Vagina (tissue), 2 donors: ENCODE results near the gene PDE11A. TPM values are rescaled to one million over a fixed set of nuclear protein-coding genes. Genes with fewer than 3 reads are reported as not detected.

ENCODE experiments used
- DNase-seq, 2 donors: peaks; one replicate each; pipeline ENCODE4 v3.0.0-alpha.2; 2017; ENCODE audit errors: extremely low spot score in 2 of 2
- H3K27ac ChIP-seq: fragments of 200-600 bp; sonication (generic); one replicate; pipeline ENCODE4 v1.5.1; 2019
- H3K27me3 ChIP-seq: fragments of 200-600 bp; sonication (generic); one replicate; pipeline ENCODE4 v1.5.1; 2019
- H3K36me3 ChIP-seq, 2 donors: fragments of 200-600 bp; sonication (generic); one replicate each; pipeline ENCODE4 v1.5.1; 2017 to 2019
- H3K4me1 ChIP-seq: fragments of 200-600 bp; sonication (generic); one replicate; pipeline ENCODE4 v1.5.1; 2019
- H3K4me3 ChIP-seq, 2 donors: fragments of 200-600 bp; sonication (generic); 1 replicate in 1 of 2; 2 replicates in 1 of 2; pipeline ENCODE4 v1.5.1; 2016 to 2019
- H3K9me3 ChIP-seq: fragments of 200-600 bp; sonication (generic); one replicate; pipeline ENCODE4 v1.5.1; 2019
- POLR2A ChIP-seq, 2 donors: fragments of 450-650 bp; IDR thresholded peaks; one replicate each; pipeline ENCODE4 v1.6.1; 2017; ENCODE audit warnings: antibody characterized with exemption in 2 of 2, mild to moderate bottlenecking in 2 of 2, moderate library complexity in 2 of 2
- POLR2AphosphoS5 ChIP-seq, 2 donors: sonication (generic); formaldehyde crosslinking; IDR thresholded peaks; one replicate each; pipeline ENCODE4 v1.9.0; 2017; ENCODE audit warnings: antibody characterized with exemption in 2 of 2, mild to moderate bottlenecking in 2 of 2, low read depth in 1 of 2; ENCODE audit not compliant: insufficient read depth in 1 of 2
- intact Hi-C: fragments of 100-400 bp; cut with DNase I; formaldehyde crosslinking; loops from one replicate; pipeline ENCODE4 v1.15.1; 2023
- total RNA-seq: library from RNA; depleted of rRNA; stranded (reverse); fragments of >200 nt; gene quantifications from one replicate; pipeline ENCODE4 v1.2.3, GENCODE V29; 2016
- TF ChIP-seq, protein P1 (sequence below), 3 experiments: fragments of 450-650 bp in 2 of 3; fragments of 200-600 bp in 1 of 3; sonication (generic) in 1 of 3; IDR thresholded peaks; one replicate each; pipeline ENCODE4 v1.5.1; 2017 to 2019; ENCODE audit warnings: antibody characterized with exemption in 3 of 3, mild to moderate bottlenecking in 2 of 3, moderate library complexity in 2 of 3

Gene PDE11A
- total RNA-seq, 1 donor from 2014 or later, result 0.25 TPM

DNA sequence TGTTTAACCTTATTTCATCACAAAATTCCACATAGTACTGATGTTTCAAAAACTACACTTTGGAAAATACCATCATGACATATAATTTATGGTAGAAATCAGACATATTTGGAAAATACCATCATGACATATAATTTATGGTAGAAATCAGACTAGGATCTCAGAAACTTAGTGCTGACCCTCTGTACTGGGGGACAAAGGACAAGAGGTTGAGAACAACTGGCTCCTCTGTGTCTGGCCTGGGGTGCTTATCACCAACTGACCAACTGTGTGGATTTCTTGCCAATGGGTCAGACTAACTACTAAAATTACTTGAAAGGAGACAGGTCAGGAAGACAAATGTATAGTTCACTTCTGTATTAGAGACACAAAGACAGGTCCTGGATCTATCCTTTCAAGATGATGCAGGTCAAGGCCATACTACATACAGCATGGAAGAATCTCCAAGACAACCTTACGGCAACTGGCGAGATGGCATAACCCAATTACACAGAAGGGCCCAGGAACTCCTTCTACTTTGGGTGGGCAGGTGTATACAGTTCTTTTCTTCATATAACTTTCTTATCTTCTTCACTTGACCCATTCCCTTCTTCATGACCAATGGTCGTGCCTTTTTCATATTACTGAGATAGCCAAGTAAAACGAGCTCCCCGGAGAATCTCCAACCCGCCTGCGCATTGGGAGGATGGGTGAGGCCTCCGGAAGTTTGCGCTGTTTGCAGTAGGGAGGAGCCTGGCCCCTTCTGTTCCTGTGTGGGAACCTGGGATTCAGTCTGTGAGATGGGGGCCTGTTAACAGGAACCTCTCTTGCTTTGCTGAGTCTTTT lies 389.5 kb downstream of the PDE11A start:
- Histone ChIP-seq H3K4me1 (no peaks in the 10 kb centered on the region), H3K27ac (no peak overlapping the region), H3K9me3 (no peaks in the 10 kb centered on the region), H3K27me3 (no peaks in the 10 kb centered on the region), H3K36me3 (no peaks in the 10 kb centered on the region), H3K4me3 (no peak overlapping the region)
- no peak for DNase-seq
- intact Hi-C loops, result loop anchor here (10.0 kb wide), 1 partner anchor 58 kb away; no protein-coding TSS in a partner anchor
- TF ChIP-seq, protein P1, sequence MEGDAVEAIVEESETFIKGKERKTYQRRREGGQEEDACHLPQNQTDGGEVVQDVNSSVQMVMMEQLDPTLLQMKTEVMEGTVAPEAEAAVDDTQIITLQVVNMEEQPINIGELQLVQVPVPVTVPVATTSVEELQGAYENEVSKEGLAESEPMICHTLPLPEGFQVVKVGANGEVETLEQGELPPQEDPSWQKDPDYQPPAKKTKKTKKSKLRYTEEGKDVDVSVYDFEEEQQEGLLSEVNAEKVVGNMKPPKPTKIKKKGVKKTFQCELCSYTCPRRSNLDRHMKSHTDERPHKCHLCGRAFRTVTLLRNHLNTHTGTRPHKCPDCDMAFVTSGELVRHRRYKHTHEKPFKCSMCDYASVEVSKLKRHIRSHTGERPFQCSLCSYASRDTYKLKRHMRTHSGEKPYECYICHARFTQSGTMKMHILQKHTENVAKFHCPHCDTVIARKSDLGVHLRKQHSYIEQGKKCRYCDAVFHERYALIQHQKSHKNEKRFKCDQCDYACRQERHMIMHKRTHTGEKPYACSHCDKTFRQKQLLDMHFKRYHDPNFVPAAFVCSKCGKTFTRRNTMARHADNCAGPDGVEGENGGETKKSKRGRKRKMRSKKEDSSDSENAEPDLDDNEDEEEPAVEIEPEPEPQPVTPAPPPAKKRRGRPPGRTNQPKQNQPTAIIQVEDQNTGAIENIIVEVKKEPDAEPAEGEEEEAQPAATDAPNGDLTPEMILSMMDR (IDR thresholded peaks at IDR 0.05), result no peak
- TF ChIP-seq POLR2AphosphoS5 (IDR thresholded peaks at IDR 0.05; ENCODE audit: insufficient read depth in 1 of 2, low read depth in 1 of 2) (no peak), POLR2A (IDR thresholded peaks at IDR 0.05) (no peak)

DNA sequence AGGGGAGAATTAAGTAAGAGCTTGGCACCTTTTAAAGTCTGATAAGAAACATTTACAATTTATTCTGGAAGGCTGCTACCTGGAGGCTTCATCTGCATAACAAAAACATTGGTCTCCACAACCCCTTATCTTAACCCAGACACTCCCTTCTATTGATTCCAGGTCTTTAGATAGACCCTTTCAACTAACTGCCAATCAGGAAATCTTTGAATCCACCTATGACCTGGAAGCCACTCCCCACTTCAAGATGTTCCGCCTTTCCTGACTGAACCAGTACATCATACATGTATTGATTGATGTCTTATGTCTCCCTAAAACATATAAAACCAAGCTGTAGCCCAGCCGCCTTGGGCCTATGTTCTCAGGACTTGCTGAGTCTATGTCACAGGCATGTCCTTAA lies 390.6 kb downstream of the PDE11A start:
- no peak overlapping the region for H3K27ac ChIP-seq
- H3K9me3 ChIP-seq, result no peaks in the 10 kb centered on the region
- H3K27me3 ChIP-seq, result no peaks in the 10 kb centered on the region
- intact Hi-C loops, result loop anchor here (10.0 kb wide), 1 partner anchor 57 kb away; no protein-coding TSS in a partner anchor
- DNase-seq, result no peak
- H3K4me1 ChIP-seq, result no peaks in the 10 kb centered on the region
- no peak for TF ChIP-seq POLR2A (IDR thresholded peaks at IDR 0.05)
- TF ChIP-seq, protein P1 (IDR thresholded peaks at IDR 0.05), result no peak
- TF ChIP-seq POLR2AphosphoS5 (IDR thresholded peaks at IDR 0.05; ENCODE audit: insufficient read depth in 1 of 2, low read depth in 1 of 2), result no peak
- no peaks in the 10 kb centered on the region for H3K36me3 ChIP-seq
- no peak overlapping the region for H3K4me3 ChIP-seq

DNA sequence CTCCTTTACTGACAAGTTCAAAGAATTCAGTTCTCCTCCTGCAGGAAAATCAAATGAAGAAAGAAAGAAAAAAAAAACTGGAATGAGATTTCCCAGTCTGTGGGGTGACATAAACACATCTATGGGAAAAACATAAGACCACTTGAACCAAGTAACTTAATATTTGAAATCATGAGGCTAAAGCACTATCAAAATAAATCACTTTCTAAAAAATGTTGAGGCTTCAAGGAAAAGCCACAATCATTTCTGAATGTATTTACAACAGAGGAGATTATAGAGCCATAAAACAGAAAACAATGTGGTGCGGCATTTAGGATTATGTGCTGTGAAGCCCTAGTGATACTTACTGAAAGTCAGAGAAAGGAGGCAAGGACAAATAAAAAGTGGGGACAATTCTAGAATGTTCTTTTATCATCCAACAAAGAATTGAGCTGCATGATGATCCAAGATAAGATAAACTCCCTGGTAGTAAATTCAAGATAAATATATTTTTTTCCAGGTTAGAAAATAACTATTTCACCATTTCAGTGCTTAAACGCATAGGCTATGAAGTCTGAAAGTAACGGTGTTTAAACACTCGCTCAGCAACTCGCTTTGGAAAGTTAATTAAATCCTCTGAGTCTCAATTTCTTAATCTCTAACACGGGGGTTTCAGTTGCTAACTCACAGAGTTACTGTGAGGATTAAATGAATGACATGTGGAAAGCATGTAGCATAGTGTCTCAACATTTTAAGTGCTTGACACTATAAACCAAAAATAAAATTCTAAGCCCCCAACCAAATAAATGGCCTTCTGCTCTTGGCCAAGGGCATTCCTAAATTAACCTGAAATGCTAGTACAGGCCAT lies 391.5 kb downstream of the PDE11A start:
- no peaks in the 10 kb centered on the region for H3K27me3 ChIP-seq
- DNase-seq, result no peak
- no peak overlapping the region for H3K27ac ChIP-seq
- intact Hi-C loops, result loop anchor here (10.0 kb wide), 1 partner anchor 56 kb away; no protein-coding TSS in a partner anchor
- no peak for TF ChIP-seq POLR2AphosphoS5 (IDR thresholded peaks at IDR 0.05; ENCODE audit: insufficient read depth in 1 of 2, low read depth in 1 of 2)
- no peak for TF ChIP-seq POLR2A (IDR thresholded peaks at IDR 0.05)
- TF ChIP-seq, protein P1 (IDR thresholded peaks at IDR 0.05), result no peak
- H3K9me3 ChIP-seq, result no peaks in the 10 kb centered on the region
- no peaks in the 10 kb centered on the region for H3K36me3 ChIP-seq
- no peak overlapping the region for H3K4me3 ChIP-seq
- H3K4me1 ChIP-seq, result no peaks in the 10 kb centered on the region

DNA sequence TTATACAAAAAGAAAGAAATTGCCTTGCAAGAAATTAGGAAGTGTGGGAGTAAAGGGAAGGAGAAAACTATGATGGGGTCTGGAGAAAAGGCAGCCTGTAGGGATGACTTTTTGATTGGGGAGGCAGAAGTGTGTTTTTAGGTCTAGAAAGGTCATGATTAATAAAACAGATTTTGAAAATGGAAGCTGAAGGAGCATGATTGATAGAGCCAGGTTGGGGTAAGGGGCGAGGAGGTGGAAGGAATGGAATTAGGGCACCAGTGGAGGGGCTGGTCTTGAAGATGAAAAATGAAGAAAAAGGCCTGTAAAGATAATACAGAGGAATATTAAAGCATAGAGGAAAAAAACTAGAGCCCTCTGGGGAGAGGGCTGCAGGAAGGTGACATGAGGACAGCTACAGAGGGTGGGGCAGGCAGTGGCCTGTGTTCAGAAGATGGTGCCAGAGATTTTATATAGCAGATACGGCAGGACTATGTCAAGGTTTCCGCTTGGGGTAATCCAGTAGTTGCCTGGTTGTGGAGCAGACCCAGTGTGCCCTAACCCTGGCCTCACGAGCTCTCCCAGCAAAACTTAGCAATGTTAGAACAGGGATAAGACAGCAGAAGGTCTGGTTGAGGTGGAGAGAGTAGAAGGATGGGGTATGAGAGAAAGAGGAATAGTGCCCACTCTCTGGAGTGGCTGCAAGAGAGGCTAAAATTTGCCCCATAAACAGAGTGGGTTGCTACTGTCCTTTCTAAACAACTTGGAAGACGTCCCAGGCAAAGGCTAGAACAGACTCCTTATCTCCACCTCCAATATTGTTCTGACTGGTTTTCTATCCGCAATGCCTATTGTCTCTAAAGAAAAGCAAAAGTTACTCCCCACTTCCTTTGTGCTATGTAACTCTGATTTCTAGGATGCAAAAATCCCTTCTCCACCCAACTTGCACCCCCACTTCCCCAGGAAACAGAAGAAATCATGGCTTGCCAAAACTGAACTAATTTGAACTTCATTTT lies 392.7 kb downstream of the PDE11A start:
- H3K4me3 ChIP-seq, result no peak overlapping the region
- DNase-seq, result no peak
- H3K27me3 ChIP-seq, result no peaks in the 10 kb centered on the region
- H3K27ac ChIP-seq, result no peak overlapping the region
- H3K36me3 ChIP-seq, result no peaks in the 10 kb centered on the region
- intact Hi-C loops, result loop anchor here (10.0 kb wide), 1 partner anchor 55 kb away; no protein-coding TSS in a partner anchor
- no peaks in the 10 kb centered on the region for H3K9me3 ChIP-seq
- H3K4me1 ChIP-seq, result no peaks in the 10 kb centered on the region
- TF ChIP-seq POLR2AphosphoS5 (IDR thresholded peaks at IDR 0.05; ENCODE audit: insufficient read depth in 1 of 2, low read depth in 1 of 2), result no peak
- TF ChIP-seq, protein P1 (IDR thresholded peaks at IDR 0.05), result no peak
- no peak for TF ChIP-seq POLR2A (IDR thresholded peaks at IDR 0.05)
